SK-N-MC (cell line): Measurements from ENCODE around the gene NKAP.
"Not testable (repeated sequence)": the region's sequence is repeated elsewhere in the genome, so short reads cannot be mapped to it uniquely, and the experiment has no call there.

Experiments
- EZH2 ChIP-seq: fragments of 200-600 bp; sonication (generic); IDR thresholded peaks from one replicate; pipeline ENCODE4 v1.6.1; 2017; ENCODE audit warnings: antibody characterized with exemption
- FOXP2 ChIP-seq: optimal IDR thresholded peaks from 2 replicates; pipeline ENCODE3; 2011; ENCODE audit warnings: mild to moderate bottlenecking, moderate library complexity; ENCODE audit not compliant: insufficient read depth; ENCODE audit errors: extremely low read length, control extremely low read depth
- POLR2AphosphoS5 ChIP-seq: IDR thresholded peaks from 2 replicates; pipeline ENCODE4 v1.6.1; 2012; ENCODE audit warnings: mild to moderate bottlenecking, low read depth, low read length, borderline replicate concordance

- TF ChIP-seq EZH2, POLR2AphosphoS5, FOXP2: not testable (repeated sequence)
Measured at GRCh38 chrX:119966837-119967236, 23.3 kb upstream of the NKAP start.
